ENCODE measurements around the gene MND1.

- TF ChIP-seq CTCF (IDR thresholded peaks at IDR 0.05; ENCODE audit: extremely low read depth in 1 of 2, insufficient read depth in 1 of 2, low read depth in 1 of 2, low read length in 2 of 2) (no peak), EZH2 (IDR thresholded peaks at IDR 0.05; ENCODE audit: borderline replicate concordance, low read depth, low read length, severe bottlenecking) (no peak)
Observed at GRCh38 chr4:153464068-153464467, 119.6 kb downstream of the MND1 start.

All from endothelial cell of umbilical vein (primary cell).